ENCODE data around the gene MYRIP.

MYRIP gene

DNA sequence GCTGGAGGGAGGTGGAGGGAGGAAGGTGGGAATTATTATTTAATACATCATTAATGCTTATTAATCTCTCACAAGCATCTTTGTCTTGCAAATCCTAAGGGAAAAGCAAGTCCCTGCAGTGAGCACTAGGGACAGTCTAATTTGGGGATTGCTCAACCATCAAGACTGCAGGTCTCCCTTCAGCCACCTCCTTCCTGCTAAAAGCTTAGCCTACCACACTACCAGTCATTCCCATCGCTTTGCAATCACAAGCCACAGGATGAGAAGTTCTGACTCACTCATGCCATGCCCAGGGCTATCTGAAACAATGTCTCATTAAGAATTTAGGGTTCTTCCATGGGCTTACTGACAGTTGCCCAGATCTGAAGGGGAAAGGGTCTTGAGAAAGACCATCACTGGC, 449.1 kb downstream of the MYRIP start:
- Histone ChIP-seq H3F3A (ENCODE audit: insufficient read depth) (no peaks in the 10 kb centered on the region), H3K27me3 (ENCODE audit: low read length) (no peaks in the 10 kb centered on the region), H3K79me2 (ENCODE audit: insufficient read depth, low read length) (no peaks in the 10 kb centered on the region), H3K27ac (ENCODE audit: low read depth, low read length) (no peak overlapping the region), H3K4me2 (ENCODE audit: low read depth, low read length, poor library complexity, severe bottlenecking) (no peak overlapping the region), H4K20me1 (ENCODE audit: low read depth, low read length) (no peaks in the 10 kb centered on the region), H2AFZ (ENCODE audit: low read depth, low read length, severe bottlenecking) (no peak overlapping the region), H3K9me3 (ENCODE audit: insufficient read depth, low read length) (no peaks in the 10 kb centered on the region), H3K4me3 (ENCODE audit: insufficient read depth, low read length, poor library complexity, severe bottlenecking) (no peak overlapping the region), H3K9me2 (replicated peaks; ENCODE audit: insufficient read depth, low read length) (no peaks in the 10 kb centered on the region), H3K9ac (ENCODE audit: low read length) (no peak overlapping the region), H3K36me3 (ENCODE audit: low read length) (no peaks in the 10 kb centered on the region)
- TF ChIP-seq EZH2phosphoT487 (conservative IDR thresholded peaks at IDR 0.05; ENCODE audit: low read length), result no peak

DNA sequence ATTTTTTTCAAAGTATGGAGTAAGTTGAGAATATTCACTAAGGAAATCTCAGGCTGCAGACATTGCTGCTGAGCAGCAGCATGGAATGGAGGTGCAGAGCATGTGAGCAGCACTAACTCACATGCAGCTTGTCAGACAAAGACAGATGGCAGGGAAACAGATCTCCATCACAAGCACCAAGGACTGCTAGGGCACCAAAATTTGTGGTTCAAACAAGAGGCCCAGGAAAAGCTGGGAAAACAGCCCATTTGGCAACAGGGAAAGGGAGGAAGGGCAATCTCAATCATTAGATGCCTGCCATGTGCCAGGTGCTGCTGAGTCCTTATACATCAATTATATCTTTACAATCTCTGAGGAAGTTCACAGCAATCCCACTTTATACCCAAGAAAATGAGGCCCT, 452.9 kb downstream of the MYRIP start:
- H3K36me3 ChIP-seq (ENCODE audit: low read length), result no peaks in the 10 kb centered on the region
- TF ChIP-seq, protein P1, sequence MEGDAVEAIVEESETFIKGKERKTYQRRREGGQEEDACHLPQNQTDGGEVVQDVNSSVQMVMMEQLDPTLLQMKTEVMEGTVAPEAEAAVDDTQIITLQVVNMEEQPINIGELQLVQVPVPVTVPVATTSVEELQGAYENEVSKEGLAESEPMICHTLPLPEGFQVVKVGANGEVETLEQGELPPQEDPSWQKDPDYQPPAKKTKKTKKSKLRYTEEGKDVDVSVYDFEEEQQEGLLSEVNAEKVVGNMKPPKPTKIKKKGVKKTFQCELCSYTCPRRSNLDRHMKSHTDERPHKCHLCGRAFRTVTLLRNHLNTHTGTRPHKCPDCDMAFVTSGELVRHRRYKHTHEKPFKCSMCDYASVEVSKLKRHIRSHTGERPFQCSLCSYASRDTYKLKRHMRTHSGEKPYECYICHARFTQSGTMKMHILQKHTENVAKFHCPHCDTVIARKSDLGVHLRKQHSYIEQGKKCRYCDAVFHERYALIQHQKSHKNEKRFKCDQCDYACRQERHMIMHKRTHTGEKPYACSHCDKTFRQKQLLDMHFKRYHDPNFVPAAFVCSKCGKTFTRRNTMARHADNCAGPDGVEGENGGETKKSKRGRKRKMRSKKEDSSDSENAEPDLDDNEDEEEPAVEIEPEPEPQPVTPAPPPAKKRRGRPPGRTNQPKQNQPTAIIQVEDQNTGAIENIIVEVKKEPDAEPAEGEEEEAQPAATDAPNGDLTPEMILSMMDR (IDR thresholded peaks at IDR 0.05; ENCODE audit: insufficient read depth, low read length, poor library complexity, severe bottlenecking), result no peak
- TF ChIP-seq EZH2phosphoT487 (conservative IDR thresholded peaks at IDR 0.05; ENCODE audit: low read length), result no peak
- no peaks in the 10 kb centered on the region for H3F3A ChIP-seq (ENCODE audit: insufficient read depth)
- no peaks in the 10 kb centered on the region for H3K9me2 ChIP-seq (replicated peaks; ENCODE audit: insufficient read depth, low read length)
- H3K79me2 ChIP-seq (ENCODE audit: insufficient read depth, low read length), result no peaks in the 10 kb centered on the region
- no peaks in the 10 kb centered on the region for H3K9me3 ChIP-seq (ENCODE audit: insufficient read depth, low read length)
- no peak overlapping the region for H2AFZ ChIP-seq (ENCODE audit: low read depth, low read length, severe bottlenecking)
- no peak overlapping the region for H3K4me2 ChIP-seq (ENCODE audit: low read depth, low read length, poor library complexity, severe bottlenecking)
- H3K27ac ChIP-seq (ENCODE audit: low read depth, low read length), result no peak overlapping the region
- H4K20me1 ChIP-seq (ENCODE audit: low read depth, low read length), result no peaks in the 10 kb centered on the region
- no peak overlapping the region for H3K9ac ChIP-seq (ENCODE audit: low read length)
- H3K27me3 ChIP-seq (ENCODE audit: low read length), result no peaks in the 10 kb centered on the region
- H3K4me3 ChIP-seq (ENCODE audit: insufficient read depth, low read length, poor library complexity, severe bottlenecking), result no peak overlapping the region

DNA sequence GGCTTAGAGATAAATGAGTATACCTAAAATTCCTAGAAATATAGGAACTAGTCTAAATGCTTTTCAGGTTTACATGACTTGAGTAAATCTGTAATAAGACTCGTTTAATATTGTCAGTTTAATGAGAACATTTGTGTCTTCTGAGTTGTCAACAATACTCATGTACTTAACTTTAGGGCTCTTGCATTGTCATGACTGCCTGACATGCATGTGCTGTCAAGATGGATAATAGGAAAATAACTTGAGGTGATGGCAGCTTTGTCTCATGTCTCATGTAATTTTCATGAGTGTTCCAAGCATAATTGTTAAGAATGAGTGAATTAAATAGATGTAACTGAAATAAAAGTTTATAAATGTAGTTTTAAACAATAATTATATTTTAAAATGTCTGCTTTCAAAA, 455.0 kb downstream of the MYRIP start:
- TF ChIP-seq EZH2phosphoT487 (conservative IDR thresholded peaks at IDR 0.05; ENCODE audit: low read length), result no peak
- TF ChIP-seq, protein P1 (IDR thresholded peaks at IDR 0.05; ENCODE audit: insufficient read depth, low read length, poor library complexity, severe bottlenecking), result no peak
- Histone ChIP-seq H3K9me3 (ENCODE audit: insufficient read depth, low read length) (no peaks in the 10 kb centered on the region), H3K27ac (ENCODE audit: low read depth, low read length) (no peak overlapping the region), H3K4me3 (ENCODE audit: insufficient read depth, low read length, poor library complexity, severe bottlenecking) (no peak overlapping the region), H3K9ac (ENCODE audit: low read length) (no peak overlapping the region), H3K79me2 (ENCODE audit: insufficient read depth, low read length) (no peaks in the 10 kb centered on the region), H3K27me3 (ENCODE audit: low read length) (no peaks in the 10 kb centered on the region), H2AFZ (ENCODE audit: low read depth, low read length, severe bottlenecking) (no peak overlapping the region), H3K36me3 (ENCODE audit: low read length) (no peaks in the 10 kb centered on the region), H3F3A (ENCODE audit: insufficient read depth) (no peaks in the 10 kb centered on the region), H3K9me2 (replicated peaks; ENCODE audit: insufficient read depth, low read length) (no peaks in the 10 kb centered on the region), H4K20me1 (ENCODE audit: low read depth, low read length) (no peaks in the 10 kb centered on the region), H3K4me2 (ENCODE audit: low read depth, low read length, poor library complexity, severe bottlenecking) (no peak overlapping the region)

DNA sequence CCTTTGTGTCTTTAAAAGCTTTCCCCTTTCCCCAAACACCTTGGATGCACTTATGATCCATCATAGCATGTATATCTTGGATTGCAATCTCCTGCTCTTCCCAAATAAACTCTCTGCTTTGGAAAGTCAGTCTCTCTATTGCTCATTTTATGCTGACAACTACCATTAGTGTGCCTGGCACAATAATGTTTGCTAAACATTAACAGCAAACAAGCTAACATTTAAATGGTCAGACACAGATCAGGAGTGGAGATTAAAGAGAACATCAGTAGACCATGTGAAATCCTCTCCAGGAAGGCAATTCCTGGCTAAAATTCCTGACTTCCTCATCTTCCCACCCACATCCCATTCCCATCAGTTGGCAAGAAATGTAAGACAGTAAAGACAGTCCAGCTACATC, 455.8 kb downstream of the MYRIP start:
- H3K9me2 ChIP-seq (replicated peaks; ENCODE audit: insufficient read depth, low read length), result no peaks in the 10 kb centered on the region
- no peak overlapping the region for H2AFZ ChIP-seq (ENCODE audit: low read depth, low read length, severe bottlenecking)
- H3K4me3 ChIP-seq (ENCODE audit: insufficient read depth, low read length, poor library complexity, severe bottlenecking), result no peak overlapping the region
- H3F3A ChIP-seq (ENCODE audit: insufficient read depth), result no peaks in the 10 kb centered on the region
- TF ChIP-seq, protein P1 (IDR thresholded peaks at IDR 0.05; ENCODE audit: insufficient read depth, low read length, poor library complexity, severe bottlenecking), result no peak
- H3K36me3 ChIP-seq (ENCODE audit: low read length), result no peaks in the 10 kb centered on the region
- H3K27ac ChIP-seq (ENCODE audit: low read depth, low read length), result no peak overlapping the region
- no peaks in the 10 kb centered on the region for H3K79me2 ChIP-seq (ENCODE audit: insufficient read depth, low read length)
- no peaks in the 10 kb centered on the region for H3K9me3 ChIP-seq (ENCODE audit: insufficient read depth, low read length)
- no peaks in the 10 kb centered on the region for H3K27me3 ChIP-seq (ENCODE audit: low read length)
- H4K20me1 ChIP-seq (ENCODE audit: low read depth, low read length), result no peaks in the 10 kb centered on the region
- H3K4me2 ChIP-seq (ENCODE audit: low read depth, low read length, poor library complexity, severe bottlenecking), result no peak overlapping the region
- no peak overlapping the region for H3K9ac ChIP-seq (ENCODE audit: low read length)

Measured in SU-DHL-6 (cell line).